Astrocyte (in vitro differentiated cells and primary cell): Measurements from ENCODE around the gene GGCT. TPM values are rescaled to one million over a fixed set of nuclear protein-coding genes. Genes with fewer than 3 reads are reported as not detected.

Experiments used
- DNase-seq: peaks from one replicate; pipeline ENCODE4 v3.0.0-alpha.2; 2010; ENCODE audit warnings: low read depth
- FAIRE-seq: peaks from 2 replicates; lab custom pipeline; 2011; peaks lifted over from hg19 to GRCh38; lab: Jason Lieb, UNC
- H2AFZ ChIP-seq: 2 replicates; pipeline ENCODE4 v1.6.0; 2012; ENCODE audit warnings: low read depth, low read length, inconsistent platforms
- H3K27ac ChIP-seq: 2 replicates; pipeline ENCODE4 v1.5.1; 2011; ENCODE audit warnings: low read depth, low read length, inconsistent platforms
- H3K27me3 ChIP-seq: 2 replicates; pipeline ENCODE4 v1.6.0; 2011; ENCODE audit warnings: low read length, inconsistent platforms; ENCODE audit not compliant: insufficient read depth
- H3K36me3 ChIP-seq: 2 replicates; pipeline ENCODE4 v1.5.1; 2011; ENCODE audit warnings: low read length, inconsistent platforms; ENCODE audit not compliant: insufficient read depth
- H3K4me1 ChIP-seq: 2 replicates; pipeline ENCODE4 v1.5.1; 2011; ENCODE audit warnings: low read length, inconsistent platforms; ENCODE audit not compliant: insufficient read depth
- H3K4me2 ChIP-seq: 2 replicates; pipeline ENCODE4 v1.6.0; 2012; ENCODE audit warnings: low read length, inconsistent platforms
- H3K4me3 ChIP-seq: 2 replicates; pipeline ENCODE4 v1.5.1; 2011; ENCODE audit warnings: low read depth, mild to moderate bottlenecking, low read length, inconsistent platforms; ENCODE audit not compliant: insufficient read depth
- H3K79me2 ChIP-seq: 2 replicates; pipeline ENCODE4 v1.6.0; 2012; ENCODE audit warnings: mild to moderate bottlenecking, low read length, inconsistent platforms; ENCODE audit not compliant: insufficient read depth
- H3K9ac ChIP-seq: 2 replicates; pipeline ENCODE4 v1.6.0; 2012; ENCODE audit warnings: mild to moderate bottlenecking, low read length, inconsistent platforms
- H3K9me3 ChIP-seq: 2 replicates; pipeline ENCODE4 v1.5.1; 2012; ENCODE audit warnings: low read depth, mild to moderate bottlenecking, low read length, inconsistent platforms; ENCODE audit not compliant: insufficient read depth
- H4K20me1 ChIP-seq: 2 replicates; pipeline ENCODE4 v1.6.0; 2012; ENCODE audit warnings: low read length, inconsistent platforms; ENCODE audit not compliant: insufficient read depth
- H3K27ac Mint-ChIP-seq: one replicate; pipeline ENCODE4 v1.8.0; 2021; ENCODE audit warnings: mild to moderate bottlenecking, mixed read lengths; ENCODE audit not compliant: unreplicated experiment
- H3K27me3 Mint-ChIP-seq: one replicate; pipeline ENCODE4 v1.8.0; 2021; ENCODE audit warnings: low read depth, mixed read lengths; ENCODE audit not compliant: unreplicated experiment
- H3K36me3 Mint-ChIP-seq: one replicate; pipeline ENCODE4 v1.8.0; 2021; ENCODE audit warnings: low read depth, mixed read lengths; ENCODE audit not compliant: unreplicated experiment
- H3K4me1 Mint-ChIP-seq: one replicate; pipeline ENCODE4 v1.8.0; 2021; ENCODE audit warnings: low read depth, mixed read lengths; ENCODE audit not compliant: unreplicated experiment
- H3K4me3 Mint-ChIP-seq: one replicate; pipeline ENCODE4 v1.8.0; 2021; ENCODE audit warnings: mild to moderate bottlenecking, moderate library complexity, mixed read lengths; ENCODE audit not compliant: unreplicated experiment
- H3K9me3 Mint-ChIP-seq: one replicate; pipeline ENCODE4 v1.8.0; 2021; ENCODE audit warnings: mild to moderate bottlenecking, mixed read lengths; ENCODE audit not compliant: unreplicated experiment
- CTCF ChIP-seq: IDR thresholded peaks from 2 replicates; pipeline ENCODE4 v1.5.1; 2011; ENCODE audit warnings: low read depth, mild to moderate bottlenecking, inconsistent platforms, low read length, moderate library complexity; ENCODE audit not compliant: insufficient read depth
- EZH2 ChIP-seq: IDR thresholded peaks from 2 replicates; pipeline ENCODE4 v1.6.1; 2012; ENCODE audit warnings: mild to moderate bottlenecking, low read length, inconsistent platforms; ENCODE audit not compliant: insufficient read depth
- total RNA-seq: library from RNA; stranded (reverse); gene quantifications from 2 replicates; pipeline ENCODE4 v1.2.1, GENCODE V29; 2021

Gene GGCT
- total RNA-seq, 1 donor from 2014 or later: 29.6 TPM

- Mint-ChIP-seq H3K4me3 (no peak overlapping the region), H3K4me1 (peaks cover 60% of the 10 kb centered on the region), H3K9me3 (no peaks in the 10 kb centered on the region), H3K27me3 (no peaks in the 10 kb centered on the region), H3K27ac (peak overlapping the region; percentile 98), H3K36me3 (peaks cover 11% of the 10 kb centered on the region)
- TF ChIP-seq EZH2: no peak
- no peak for TF ChIP-seq CTCF
- DNase-seq: peak; percentile 17
- no peak for FAIRE-seq
- no peak overlapping the region for H2AFZ ChIP-seq
- H3K9ac ChIP-seq: peak overlapping the region; percentile 71
- H3K27me3 ChIP-seq: no peaks in the 10 kb centered on the region
- H3K4me2 ChIP-seq: peak overlapping the region; percentile 56
- no peaks in the 10 kb centered on the region for H3K9me3 ChIP-seq
- peaks cover 45% of the 10 kb centered on the region for H3K4me1 ChIP-seq
- H3K79me2 ChIP-seq: peaks cover 37% of the 10 kb centered on the region
- H3K27ac ChIP-seq: peak overlapping the region; percentile 88
- H4K20me1 ChIP-seq: no peaks in the 10 kb centered on the region
- no peaks in the 10 kb centered on the region for H3K36me3 ChIP-seq
- no peak overlapping the region for H3K4me3 ChIP-seq
Measured at GRCh38 chr7:30471205-30471604, 33.4 kb downstream of the GGCT start.

GRCh38 chr7:30470771-30471170 is 33.9 kb downstream of the GGCT start:
- Histone ChIP-seq H3K9me3 (no peaks in the 10 kb centered on the region), H2AFZ (no peak overlapping the region), H3K79me2 (peaks cover 36% of the 10 kb centered on the region), H4K20me1 (no peaks in the 10 kb centered on the region), H3K9ac (peak overlapping the region; percentile 71), H3K4me1 (peaks cover 45% of the 10 kb centered on the region), H3K36me3 (no peaks in the 10 kb centered on the region), H3K4me3 (no peak overlapping the region), H3K27ac (peak overlapping the region; percentile 88), H3K27me3 (no peaks in the 10 kb centered on the region), H3K4me2 (peak overlapping the region; percentile 56)
- H3K27me3 Mint-ChIP-seq: no peaks in the 10 kb centered on the region
- no peak for TF ChIP-seq CTCF
- peaks cover 11% of the 10 kb centered on the region for H3K36me3 Mint-ChIP-seq
- FAIRE-seq: peak; percentile 45
- H3K4me3 Mint-ChIP-seq: no peak overlapping the region
- peak overlapping the region; percentile 98 for H3K27ac Mint-ChIP-seq
- DNase-seq: peak; percentile 90
- H3K4me1 Mint-ChIP-seq: peaks cover 57% of the 10 kb centered on the region
- H3K9me3 Mint-ChIP-seq: no peaks in the 10 kb centered on the region

- no peak for FAIRE-seq
- peak overlapping the region; percentile 71 for H3K9ac ChIP-seq
- H3K4me1 ChIP-seq: peaks cover 45% of the 10 kb centered on the region
- Mint-ChIP-seq H3K36me3 (peaks cover 11% of the 10 kb centered on the region), H3K9me3 (no peaks in the 10 kb centered on the region), H3K4me1 (peaks cover 54% of the 10 kb centered on the region), H3K27me3 (no peaks in the 10 kb centered on the region), H3K4me3 (no peak overlapping the region), H3K27ac (peak overlapping the region; percentile 98)
- H3K79me2 ChIP-seq: peaks cover 36% of the 10 kb centered on the region
- H3K9me3 ChIP-seq: no peaks in the 10 kb centered on the region
- no peaks in the 10 kb centered on the region for H3K36me3 ChIP-seq
- peak; percentile 82 for DNase-seq
- no peak for TF ChIP-seq CTCF
- TF ChIP-seq EZH2: no peak
- H3K4me3 ChIP-seq: no peak overlapping the region
- H3K27ac ChIP-seq: peak overlapping the region; percentile 88
- H3K4me2 ChIP-seq: peak overlapping the region; percentile 56
- H2AFZ ChIP-seq: no peak overlapping the region
- H3K27me3 ChIP-seq: no peaks in the 10 kb centered on the region
- H4K20me1 ChIP-seq: no peaks in the 10 kb centered on the region
Measured at GRCh38 chr7:30470163-30470770, 34.4 kb downstream of the GGCT start.
